Hypothalamus (tissue), 51 donors: ENCODE measurements around the gene CTSE.
A peak's percentile ranks its signal among the peaks of the same experiment; 100 is the strongest.

Experiments used
- DNase-seq, 51 donors: peaks; one replicate each; lab custom pipeline; 2025; lab: John Stamatoyannopoulos, UW

CTSE gene

GRCh38 chr1:206050655-206051235 lies 27.1 kb upstream of the CTSE start:
- DNase-seq: peak in 1 of 51 donors; percentile 10

- no peak for DNase-seq
These were observed 26.4 kb upstream of the CTSE start for GRCh38 chr1:206049919-206050600.

- DNase-seq: no peak
These were observed 25.6 kb upstream of the CTSE start for GRCh38 chr1:206049293-206049692.

GRCh38 chr1:206048582-206048981 lies 24.9 kb upstream of the CTSE start:
- no peak for DNase-seq

GRCh38 chr1:206047271-206047670 lies 23.6 kb upstream of the CTSE start:
- no peak for DNase-seq

- no peak for DNase-seq
These were observed 17.9 kb upstream of the CTSE start for GRCh38 chr1:206041640-206042039.

GRCh38 chr1:206040328-206040727 lies 16.6 kb upstream of the CTSE start:
- no peak for DNase-seq

GRCh38 chr1:206039046-206039973 lies 15.6 kb upstream of the CTSE start:
- DNase-seq: no peak

GRCh38 chr1:206037581-206037980 lies 13.9 kb upstream of the CTSE start:
- no peak for DNase-seq

- DNase-seq: no peak
These were observed 13.2 kb upstream of the CTSE start for GRCh38 chr1:206036663-206037455.

- no peak for DNase-seq
These were observed 11.3 kb upstream of the CTSE start for GRCh38 chr1:206035027-206035426.

GRCh38 chr1:206032380-206033140 lies 8.9 kb upstream of the CTSE start:
- DNase-seq: no peak

GRCh38 chr1:206030714-206031113 lies 7.0 kb upstream of the CTSE start:
- peak in 38 of 51 donors; percentile 10 to 72 (median 38) for DNase-seq

- DNase-seq: no peak
These were observed 6.5 kb upstream of the CTSE start for GRCh38 chr1:206030191-206030590.

GRCh38 chr1:206029484-206029883 lies 5.8 kb upstream of the CTSE start:
- no peak for DNase-seq

- no peak for DNase-seq
These were observed 1.7 kb upstream of the CTSE start for GRCh38 chr1:206025283-206025820.

GRCh38 chr1:206022766-206023165 lies 929 bp downstream of the CTSE start:
- DNase-seq: no peak

- no peak for DNase-seq
These were observed 1.9 kb downstream of the CTSE start for GRCh38 chr1:206021626-206022365.
